PC-3 (cell line): ENCODE results near the gene SPATS2. TPM values are rescaled to one million over a fixed set of nuclear protein-coding genes. Genes with fewer than 3 reads are reported as not detected.

Source experiments
- ATAC-seq: fragments of 200-7000 bp; cut with Tn5 transposase; 2 replicates; pipeline ENCODE4 v1.9.1; 2020; ENCODE audit warnings: mild to moderate bottlenecking, moderate library complexity
- BruUV-seq: library from RNA; stranded (reverse); fragments of 400-500 nt; replicated peaks from 2 replicates; lab custom pipeline; 2021; lab: Mats Ljungman, UMichigan
- CTCF ChIA-PET: fragments of 300-600 bp; sonication (Branson Sonifier 250); formaldehyde crosslinking; loops from one replicate; lab custom pipeline; 2022; ENCODE audit warnings: antibody characterized with exemption; lab: Charles Lee
- POLR2A ChIA-PET: fragments of 300-600 bp; sonication (Branson Sonifier 250); formaldehyde crosslinking; loops from one replicate; lab custom pipeline; 2022; ENCODE audit warnings: antibody characterized with exemption; ENCODE audit not compliant: unreplicated experiment; lab: Charles Lee
- DNase-seq: peaks from one replicate; pipeline ENCODE4 v3.0.0-alpha.2; 2015
- H2AFZ ChIP-seq: fragments of 300-600 bp; sonication (generic); 2 replicates; pipeline ENCODE4 v1.6.0; 2016; ENCODE audit warnings: antibody characterized with exemption, low read length
- H3F3A ChIP-seq: fragments of 300-600 bp; sonication (generic); one replicate; pipeline ENCODE4 v1.6.0; 2017; ENCODE audit warnings: antibody characterized with exemption, low read length, control low read depth, mild to moderate bottlenecking; ENCODE audit not compliant: unreplicated experiment
- H3K27ac ChIP-seq: fragments of 300-600 bp; sonication (generic); 2 replicates; pipeline ENCODE4 v1.5.1; 2016; ENCODE audit warnings: mild to moderate bottlenecking, low read length
- H3K27me3 ChIP-seq: fragments of 300-600 bp; sonication (generic); 2 replicates; pipeline ENCODE4 v1.6.1; 2016; ENCODE audit warnings: low read length, mixed read lengths
- H3K36me3 ChIP-seq: fragments of 300-600 bp; sonication (generic); 2 replicates; pipeline ENCODE4 v1.6.1; 2016; ENCODE audit warnings: low read depth, mixed run types, low read length, mixed read lengths
- H3K4me1 ChIP-seq: fragments of 300-600 bp; sonication (generic); 2 replicates; pipeline ENCODE4 v1.5.1; 2016; ENCODE audit warnings: low read length; ENCODE audit not compliant: insufficient read depth
- H3K4me2 ChIP-seq: fragments of 300-600 bp; sonication (generic); 2 replicates; pipeline ENCODE4 v1.6.0; 2016; ENCODE audit warnings: low read length
- H3K4me3 ChIP-seq: fragments of 300-600 bp; sonication (generic); 2 replicates; pipeline ENCODE4 v1.5.1; 2016; ENCODE audit warnings: mild to moderate bottlenecking, low read length, mixed read lengths
- H3K79me2 ChIP-seq: fragments of 300-600 bp; sonication (generic); 2 replicates; pipeline ENCODE4 v1.6.1; 2017; ENCODE audit warnings: low read length, mixed read lengths
- H3K9ac ChIP-seq: fragments of 300-600 bp; sonication (generic); 2 replicates; pipeline ENCODE4 v1.6.0; 2016; ENCODE audit warnings: mild to moderate bottlenecking, low read length
- H3K9me2 ChIP-seq: fragments of 300-600 bp; sonication (generic); replicated peaks from 2 replicates; pipeline ENCODE4 v1.6.1; 2016; ENCODE audit warnings: mixed run types, low read length, mixed read lengths
- H3K9me3 ChIP-seq: fragments of 300-600 bp; sonication (generic); 2 replicates; pipeline ENCODE4 v1.6.1; 2016; ENCODE audit warnings: low read length, mixed read lengths
- H4K20me1 ChIP-seq: fragments of 300-600 bp; sonication (generic); 2 replicates; pipeline ENCODE4 v1.6.1; 2016; ENCODE audit warnings: low read length, mixed read lengths
- EZH2 ChIP-seq: fragments of 300-600 bp; sonication (generic); IDR thresholded peaks from one replicate; pipeline ENCODE4 v1.6.1; 2017; ENCODE audit warnings: antibody characterized with exemption, mild to moderate bottlenecking, low read length; ENCODE audit not compliant: unreplicated experiment
- EZH2phosphoT487 ChIP-seq: fragments of 300-600 bp; sonication (generic); IDR thresholded peaks from 2 replicates; pipeline ENCODE4 v1.6.1; 2018; ENCODE audit warnings: mild to moderate bottlenecking, antibody characterized with exemption, low read length, borderline replicate concordance
- intact Hi-C: fragments of 100-400 bp; cut with micrococcal nuclease; formaldehyde crosslinking; loops from 2 replicates; pipeline ENCODE4 v1.9.0; 2023
- total RNA-seq: library from RNA; depleted of rRNA; stranded (reverse); fragments of >200 nt; gene quantifications from 2 replicates; pipeline ENCODE4 v1.2.3, GENCODE V29; 2014
- TF ChIP-seq, protein P1 (sequence below): fragments of 300-600 bp; sonication (generic); conservative IDR thresholded peaks from 2 replicates; pipeline ENCODE4 v1.5.1; 2017; ENCODE audit warnings: antibody characterized with exemption, low read depth, mild to moderate bottlenecking, low read length

Gene SPATS2
- total RNA-seq, 1 experiment from 2014 or later, result 27.0 TPM

DNA sequence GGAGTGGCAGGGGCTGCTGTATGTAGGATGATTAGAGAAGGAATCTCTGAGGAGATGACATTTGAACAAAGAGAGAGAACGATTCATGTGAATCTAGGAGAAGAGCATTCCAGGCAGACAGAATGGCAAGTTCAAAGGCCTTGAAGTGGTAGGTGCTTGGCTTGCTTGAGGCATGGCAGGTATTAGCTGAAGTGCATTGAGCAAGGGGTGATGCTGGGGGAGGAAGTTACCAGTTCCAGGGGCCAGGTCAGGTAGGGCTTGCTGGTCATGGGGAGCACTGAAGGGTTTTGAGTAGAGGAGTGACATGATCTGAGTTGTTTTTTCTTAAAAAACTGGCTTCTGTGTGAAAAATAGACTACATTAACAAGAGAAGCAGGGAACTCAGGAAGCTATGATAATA lies 71.8 kb downstream of the SPATS2 start:
- BruUV-seq, result no TSS peak
- TF ChIP-seq EZH2 (no peak), EZH2phosphoT487 (no peak)
- TF ChIP-seq, protein P1, sequence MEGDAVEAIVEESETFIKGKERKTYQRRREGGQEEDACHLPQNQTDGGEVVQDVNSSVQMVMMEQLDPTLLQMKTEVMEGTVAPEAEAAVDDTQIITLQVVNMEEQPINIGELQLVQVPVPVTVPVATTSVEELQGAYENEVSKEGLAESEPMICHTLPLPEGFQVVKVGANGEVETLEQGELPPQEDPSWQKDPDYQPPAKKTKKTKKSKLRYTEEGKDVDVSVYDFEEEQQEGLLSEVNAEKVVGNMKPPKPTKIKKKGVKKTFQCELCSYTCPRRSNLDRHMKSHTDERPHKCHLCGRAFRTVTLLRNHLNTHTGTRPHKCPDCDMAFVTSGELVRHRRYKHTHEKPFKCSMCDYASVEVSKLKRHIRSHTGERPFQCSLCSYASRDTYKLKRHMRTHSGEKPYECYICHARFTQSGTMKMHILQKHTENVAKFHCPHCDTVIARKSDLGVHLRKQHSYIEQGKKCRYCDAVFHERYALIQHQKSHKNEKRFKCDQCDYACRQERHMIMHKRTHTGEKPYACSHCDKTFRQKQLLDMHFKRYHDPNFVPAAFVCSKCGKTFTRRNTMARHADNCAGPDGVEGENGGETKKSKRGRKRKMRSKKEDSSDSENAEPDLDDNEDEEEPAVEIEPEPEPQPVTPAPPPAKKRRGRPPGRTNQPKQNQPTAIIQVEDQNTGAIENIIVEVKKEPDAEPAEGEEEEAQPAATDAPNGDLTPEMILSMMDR, result no peak
- DNase-seq (no peak), ATAC-seq (no peak)
- ChIA-PET POLR2A (no interaction called here), CTCF (no interaction called here)
- Histone ChIP-seq H3K36me3 (no peaks in the 10 kb centered on the region; the same call in 1 of the 2 replicates), H2AFZ (no peak overlapping the region), H3K27me3 (no peaks in the 10 kb centered on the region), H3K4me3 (no peak overlapping the region), H3K4me2 (no peak overlapping the region), H3K9me3 (no peaks in the 10 kb centered on the region), H3K4me1 (no peaks in the 10 kb centered on the region), H3K79me2 (peaks cover 11% of the 10 kb centered on the region; the same call in 1 of the 2 replicates), H3K9me2 (no peaks in the 10 kb centered on the region), H3F3A (no peaks in the 10 kb centered on the region), H3K9ac (no peak overlapping the region), H3K27ac (no peak overlapping the region), H4K20me1 (no peaks in the 10 kb centered on the region)
- intact Hi-C loops, result no loop called here

GRCh38 chr12:49440035-49440434 lies 72.8 kb downstream of the SPATS2 start:
- no peaks in the 10 kb centered on the region; the same call in 1 of the 2 replicates for H3K36me3 ChIP-seq
- H3K9ac ChIP-seq, result no peak overlapping the region
- peaks cover 14% of the 10 kb centered on the region; the same call in 1 of the 2 replicates for H3K79me2 ChIP-seq
- no peaks in the 10 kb centered on the region for H4K20me1 ChIP-seq
- intact Hi-C loops, result no loop called here
- no peaks in the 10 kb centered on the region for H3F3A ChIP-seq
- no peak overlapping the region for H2AFZ ChIP-seq
- CTCF ChIA-PET, result no interaction called here
- H3K9me2 ChIP-seq, result no peaks in the 10 kb centered on the region
- no peak overlapping the region for H3K27ac ChIP-seq
- H3K9me3 ChIP-seq, result no peaks in the 10 kb centered on the region
- no peak for DNase-seq
- no TSS peak for BruUV-seq
- H3K27me3 ChIP-seq, result no peaks in the 10 kb centered on the region
- no peak overlapping the region for H3K4me3 ChIP-seq
- no peaks in the 10 kb centered on the region for H3K4me1 ChIP-seq
- no peak for TF ChIP-seq EZH2
- TF ChIP-seq, protein P1, result no peak
- no peak for TF ChIP-seq EZH2phosphoT487
- H3K4me2 ChIP-seq, result no peak overlapping the region
- POLR2A ChIA-PET, result no interaction called here
- no peak for ATAC-seq

GRCh38 chr12:49442915-49443314 lies 75.7 kb downstream of the SPATS2 start:
- Histone ChIP-seq H3K4me1 (no peaks in the 10 kb centered on the region), H3K9me3 (no peaks in the 10 kb centered on the region), H3K9ac (no peak overlapping the region), H4K20me1 (no peaks in the 10 kb centered on the region), H3K4me3 (no peak overlapping the region), H3K79me2 (peaks cover 14% of the 10 kb centered on the region), H3K36me3 (no peaks in the 10 kb centered on the region; the same call in 1 of the 2 replicates), H2AFZ (no peak overlapping the region), H3K4me2 (no peak overlapping the region), H3K27me3 (no peaks in the 10 kb centered on the region), H3K9me2 (no peaks in the 10 kb centered on the region), H3K27ac (no peak overlapping the region), H3F3A (no peaks in the 10 kb centered on the region)
- TF ChIP-seq EZH2 (no peak), EZH2phosphoT487 (no peak)
- TF ChIP-seq, protein P1, result no peak
- ChIA-PET POLR2A (interaction anchor here (0.6 kb wide), 1 partner anchor 589 kb away, joined by 4 read pairs; no protein-coding TSS in a partner anchor), CTCF (interaction anchor here (0.6 kb wide), 1 partner anchor 33 kb away, joined by 3 read pairs; no protein-coding TSS in a partner anchor)
- DNase-seq, result no peak
- BruUV-seq, result no TSS peak
- ATAC-seq, result no peak
- intact Hi-C loops, result no loop called here
